Subcutaneous adipose tissue (tissue), 4 donors: ENCODE measurements around the gene USP19. TPM values are rescaled to one million over a fixed set of nuclear protein-coding genes. Genes with fewer than 3 reads are reported as not detected.

ENCODE experiments used
- CTCF ChIP-seq: fragments of 450-650 bp; IDR thresholded peaks from one replicate; pipeline ENCODE4 v1.5.1; 2016; ENCODE audit warnings: low read depth, mild to moderate bottlenecking, control low read depth, antibody characterized with exemption, moderate library complexity
- total RNA-seq, 4 donors: library from RNA; depleted of rRNA; stranded (reverse); fragments of >200 nt; gene quantifications; one replicate each; pipeline ENCODE4 v1.1.0, GENCODE V29; 2016

USP19 gene
- total RNA-seq, 4 donors from 2014 or later = 26.4 to 73.8 (median 52.3) TPM

DNA sequence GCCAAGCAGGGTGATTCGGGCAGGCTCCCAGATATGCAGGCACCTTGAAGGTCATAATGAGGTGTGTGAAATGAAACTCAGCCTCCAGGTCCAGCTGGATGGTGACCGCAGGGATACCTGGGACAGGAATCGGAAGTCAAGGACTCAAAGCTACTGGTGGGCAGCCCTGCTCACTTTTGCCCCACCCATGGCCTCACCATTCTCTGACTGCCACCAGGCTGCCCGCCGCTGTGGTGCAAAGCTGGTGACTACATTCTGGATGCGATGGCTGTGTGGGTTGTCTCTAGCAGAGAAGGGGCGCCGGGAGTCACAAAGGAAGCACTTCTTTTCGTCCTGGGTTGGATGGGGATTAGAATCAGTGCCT lies 11.4 kb upstream of the USP19 start:
- no peak for TF ChIP-seq CTCF

DNA sequence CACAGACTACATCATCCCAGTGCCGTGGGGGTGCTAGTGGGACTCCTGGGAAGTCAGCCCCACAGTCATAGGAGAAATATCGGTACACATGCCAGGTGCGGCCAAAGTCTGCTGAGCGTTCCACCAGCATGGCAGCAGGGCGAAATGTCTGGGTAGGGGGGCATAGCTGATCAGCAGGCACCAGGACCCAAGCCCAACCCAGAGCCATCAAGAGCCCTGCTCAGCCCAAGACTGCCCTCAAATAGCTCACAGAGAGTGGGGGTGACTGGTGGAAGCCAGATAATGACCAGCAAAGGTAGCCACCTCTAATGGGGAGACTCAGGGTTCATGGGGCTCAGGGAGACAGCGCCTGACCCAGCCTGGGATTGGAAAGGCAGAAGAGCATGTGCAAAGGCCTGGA lies 11.0 kb upstream of the USP19 start:
- no peak for TF ChIP-seq CTCF

DNA sequence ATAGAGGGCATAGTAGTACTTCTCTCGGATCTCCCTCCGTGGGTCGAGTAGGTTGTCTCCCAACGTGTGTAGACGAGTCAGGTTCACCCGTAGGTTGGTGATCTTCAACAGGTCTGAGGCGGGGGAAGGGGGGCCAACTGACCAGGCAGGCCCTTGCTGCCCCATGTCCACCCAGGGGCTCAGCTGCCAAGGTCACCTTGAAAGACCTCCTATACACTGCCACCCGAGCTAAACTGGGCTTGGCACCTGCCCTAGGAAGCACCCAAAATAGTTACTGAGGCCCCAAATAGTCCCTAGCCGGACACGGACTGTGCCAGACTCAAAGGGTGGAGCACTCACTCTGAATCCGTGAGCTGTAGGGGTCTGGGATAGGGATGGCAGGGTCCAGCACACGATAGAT lies 10.4 kb upstream of the USP19 start:
- no peak for TF ChIP-seq CTCF

DNA sequence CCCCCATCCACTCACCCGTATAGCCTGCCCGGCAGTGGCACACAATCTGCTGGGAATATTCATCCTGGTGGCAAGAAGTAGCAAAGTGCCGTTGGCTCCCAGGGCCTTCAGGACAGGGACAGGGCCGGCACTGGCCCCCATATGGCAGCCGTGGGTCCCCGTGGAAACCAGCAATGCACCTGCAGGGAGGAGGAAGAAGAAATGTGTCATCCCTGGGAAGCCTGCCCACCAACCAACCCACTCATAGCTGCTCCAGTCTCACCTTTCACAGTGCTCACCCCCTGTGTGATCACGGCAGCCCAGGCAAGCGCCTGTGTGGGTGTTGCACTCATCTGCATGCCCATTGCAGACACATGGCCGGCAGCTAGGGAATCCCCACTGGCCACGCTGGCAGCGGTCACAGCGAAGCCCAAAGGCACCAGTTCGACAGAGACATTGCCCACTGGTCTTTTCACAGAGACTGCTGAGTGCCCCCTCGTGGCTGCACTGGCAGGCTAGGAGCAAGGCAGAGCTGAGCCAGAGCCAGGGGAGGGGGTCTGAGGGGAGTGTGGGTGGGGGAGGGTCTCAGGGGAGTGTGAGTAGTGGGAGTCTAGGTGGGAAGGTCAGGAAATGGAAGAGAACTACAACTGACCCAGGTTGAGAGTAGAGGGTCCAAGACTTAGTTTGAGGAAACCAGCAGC lies 4.5 kb upstream of the USP19 start:
- TF ChIP-seq CTCF = no peak

DNA sequence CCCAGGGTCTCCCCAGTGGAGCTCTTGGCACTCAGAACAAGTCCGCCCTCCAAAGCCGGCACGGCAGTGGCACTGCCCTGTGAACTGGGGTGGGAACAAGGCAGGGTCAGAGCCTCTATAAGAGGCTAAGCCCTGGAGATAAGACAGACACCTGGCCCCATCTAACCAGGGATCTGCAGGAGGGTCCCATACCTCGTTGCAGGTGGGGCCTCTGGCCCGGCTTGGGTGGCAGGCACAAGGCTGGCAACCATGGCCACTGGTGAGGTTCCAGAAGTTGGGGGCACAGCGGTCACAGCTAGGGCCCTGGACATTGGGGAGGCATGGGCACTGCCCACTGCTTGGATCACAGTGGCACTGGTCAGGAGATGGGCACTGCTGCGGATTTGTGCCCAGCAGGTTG lies 3.6 kb upstream of the USP19 start:
- TF ChIP-seq CTCF = no peak

GRCh38 chr3:49123687-49124086 lies 3.1 kb upstream of the USP19 start:
- no peak for TF ChIP-seq CTCF

- no peak for TF ChIP-seq CTCF
These were observed 2.4 kb upstream of the USP19 start for GRCh38 chr3:49122886-49123545.
